Neural progenitor cell (in vitro differentiated cells): ENCODE data around the gene ADA. TPM values are rescaled to one million over a fixed set of nuclear protein-coding genes. Genes with fewer than 3 reads are reported as not detected.
A peak's percentile ranks its signal among the peaks of the same experiment; 100 is the strongest.

Experiments used
- DNase-seq: peaks from one replicate; pipeline ENCODE4 v3.0.0-alpha.2; 2016; ENCODE audit warnings: low spot score
- H2AFZ ChIP-seq: fragments of 200-600 bp; sonication (generic); replicated peaks from 2 replicates; pipeline ENCODE4 v1.6.1; 2016; ENCODE audit warnings: antibody characterized with exemption
- H3F3A ChIP-seq: fragments of 200-600 bp; sonication (generic); 2 replicates; pipeline ENCODE4 v1.6.1; 2016; ENCODE audit warnings: antibody characterized with exemption, low read depth
- H3K27ac ChIP-seq: fragments of 200-600 bp; sonication (generic); 2 replicates; pipeline ENCODE4 v1.5.1; 2016; ENCODE audit warnings: mild to moderate bottlenecking
- H3K27me3 ChIP-seq: fragments of 200-600 bp; sonication (generic); 2 replicates; pipeline ENCODE4 v1.6.1; 2016; ENCODE audit warnings: mild to moderate bottlenecking, moderate library complexity
- H3K36me3 ChIP-seq: fragments of 200-600 bp; sonication (generic); 2 replicates; pipeline ENCODE4 v1.5.1; 2016
- H3K4me1 ChIP-seq: fragments of 200-600 bp; sonication (generic); 2 replicates; pipeline ENCODE4 v1.6.1; 2016; ENCODE audit warnings: mixed run types
- H3K4me2 ChIP-seq: fragments of 200-600 bp; sonication (generic); 2 replicates; pipeline ENCODE4 v1.6.1; 2016
- H3K4me3 ChIP-seq: fragments of 200-600 bp; sonication (generic); 2 replicates; pipeline ENCODE4 v1.5.1; 2016
- H3K79me2 ChIP-seq: fragments of 200-600 bp; sonication (generic); 2 replicates; pipeline ENCODE4 v1.6.1; 2016; ENCODE audit warnings: low read depth
- H3K9ac ChIP-seq: fragments of 200-600 bp; sonication (generic); 2 replicates; pipeline ENCODE4 v1.6.1; 2016
- H3K9me3 ChIP-seq: fragments of 200-600 bp; sonication (generic); 2 replicates; pipeline ENCODE4 v1.5.1; 2016; ENCODE audit warnings: low read depth
- H4K20me1 ChIP-seq: fragments of 200-600 bp; sonication (generic); 2 replicates; pipeline ENCODE4 v1.6.1; 2016; ENCODE audit warnings: low read depth
- H3K27ac Mint-ChIP-seq: 3 replicates; pipeline ENCODE4 v1.8.0; 2021; ENCODE audit warnings: mixed read lengths
- H3K27me3 Mint-ChIP-seq: 2 replicates; pipeline ENCODE4 v1.8.0; 2022; ENCODE audit warnings: low read depth, mild to moderate bottlenecking, inconsistent platforms, moderate library complexity, mixed read lengths; ENCODE audit not compliant: insufficient read depth
- H3K36me3 Mint-ChIP-seq: 3 replicates; pipeline ENCODE4 v1.8.0; 2021; ENCODE audit warnings: mixed read lengths
- H3K4me1 Mint-ChIP-seq: 3 replicates; pipeline ENCODE4 v1.8.0; 2021; ENCODE audit warnings: mixed read lengths
- H3K4me3 Mint-ChIP-seq: 3 replicates; pipeline ENCODE4 v1.8.0; 2021; ENCODE audit warnings: mild to moderate bottlenecking, moderate library complexity, mixed read lengths
- H3K9me3 Mint-ChIP-seq: 3 replicates; pipeline ENCODE4 v1.8.0; 2020; ENCODE audit warnings: mixed read lengths
- EZH2 ChIP-seq: fragments of 200-600 bp; sonication (generic); IDR thresholded peaks from 2 replicates; pipeline ENCODE4 v1.6.1; 2017; ENCODE audit warnings: antibody characterized with exemption, mild to moderate bottlenecking, moderate library complexity
- EZH2phosphoT487 ChIP-seq: fragments of 200-600 bp; sonication (generic); IDR thresholded peaks from 2 replicates; pipeline ENCODE4 v1.6.1; 2017; ENCODE audit warnings: antibody characterized with exemption
- total RNA-seq: library from RNA; depleted of rRNA; stranded (reverse); fragments of >200 nt; gene quantifications from 2 replicates; pipeline ENCODE4 v1.2.3, GENCODE V29; 2015; ENCODE audit warnings: low replicate concordance
- TF ChIP-seq, protein P1 (sequence below): fragments of 200-600 bp; sonication (generic); IDR thresholded peaks from 2 replicates; pipeline ENCODE4 v1.5.1; 2017; ENCODE audit warnings: antibody characterized with exemption, mild to moderate bottlenecking

ADA gene
- total RNA-seq, 1 donor from 2014 or later, result 29.7 TPM

DNA sequence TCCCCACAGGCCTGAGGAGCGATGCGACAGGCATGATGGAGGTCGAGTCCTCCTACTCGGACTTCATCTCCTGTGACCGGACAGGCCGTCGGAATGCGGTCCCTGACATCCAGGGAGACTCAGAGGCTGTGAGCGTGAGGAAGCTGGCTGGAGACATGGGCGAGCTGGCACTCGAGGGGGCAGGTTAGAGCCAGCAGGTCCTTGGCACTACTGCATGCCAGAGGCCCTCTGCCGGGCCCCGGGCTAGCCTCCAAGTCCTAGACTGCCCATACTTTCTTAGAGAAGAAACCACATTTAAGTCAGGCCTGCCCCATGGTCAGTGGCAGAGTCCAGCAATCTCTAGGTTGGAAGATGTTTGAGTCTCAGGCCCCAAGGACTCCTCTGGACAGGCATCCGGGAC lies 37.0 kb downstream of the ADA start:
- no peak overlapping the region for H3K9ac ChIP-seq

DNA sequence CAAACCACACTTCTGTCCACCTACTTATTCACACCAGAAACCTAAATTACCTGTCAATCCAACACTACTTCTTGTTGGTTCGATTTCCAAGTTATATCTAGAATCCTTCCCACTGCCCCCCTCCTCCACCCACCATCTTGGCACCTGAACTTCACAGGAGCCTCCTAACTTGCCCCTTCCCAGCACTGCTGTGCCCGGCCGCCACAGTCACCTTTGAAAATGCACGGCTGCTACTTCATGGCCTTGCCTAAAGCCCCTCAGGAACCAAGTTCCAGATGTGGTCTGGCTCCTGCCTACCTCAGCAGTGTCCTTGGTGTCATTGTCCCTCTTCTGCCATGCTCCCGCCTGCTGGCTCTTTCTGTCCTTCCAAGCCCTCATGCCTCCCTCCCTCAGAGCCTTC lies 37.9 kb downstream of the ADA start:
- H3K79me2 ChIP-seq, result no peaks in the 10 kb centered on the region
- DNase-seq, result no peak
- H2AFZ ChIP-seq, result no peak overlapping the region
- no peaks in the 10 kb centered on the region for H3K36me3 ChIP-seq
- H3F3A ChIP-seq, result peaks cover 11% of the 10 kb centered on the region
- Mint-ChIP-seq H3K27me3 (peaks cover 5% of the 10 kb centered on the region), H3K36me3 (peaks cover 13% of the 10 kb centered on the region), H3K4me1 (peaks cover 24% of the 10 kb centered on the region), H3K4me3 (no peak overlapping the region), H3K27ac (no peak overlapping the region), H3K9me3 (no peaks in the 10 kb centered on the region)
- no peak overlapping the region for H3K27ac ChIP-seq
- no peaks in the 10 kb centered on the region for H3K9me3 ChIP-seq
- no peaks in the 10 kb centered on the region for H3K27me3 ChIP-seq
- peaks cover 10% of the 10 kb centered on the region for H4K20me1 ChIP-seq
- H3K4me3 ChIP-seq, result no peak overlapping the region
- H3K9ac ChIP-seq, result no peak overlapping the region
- H3K4me1 ChIP-seq, result peaks cover 6% of the 10 kb centered on the region
- TF ChIP-seq, protein P1, sequence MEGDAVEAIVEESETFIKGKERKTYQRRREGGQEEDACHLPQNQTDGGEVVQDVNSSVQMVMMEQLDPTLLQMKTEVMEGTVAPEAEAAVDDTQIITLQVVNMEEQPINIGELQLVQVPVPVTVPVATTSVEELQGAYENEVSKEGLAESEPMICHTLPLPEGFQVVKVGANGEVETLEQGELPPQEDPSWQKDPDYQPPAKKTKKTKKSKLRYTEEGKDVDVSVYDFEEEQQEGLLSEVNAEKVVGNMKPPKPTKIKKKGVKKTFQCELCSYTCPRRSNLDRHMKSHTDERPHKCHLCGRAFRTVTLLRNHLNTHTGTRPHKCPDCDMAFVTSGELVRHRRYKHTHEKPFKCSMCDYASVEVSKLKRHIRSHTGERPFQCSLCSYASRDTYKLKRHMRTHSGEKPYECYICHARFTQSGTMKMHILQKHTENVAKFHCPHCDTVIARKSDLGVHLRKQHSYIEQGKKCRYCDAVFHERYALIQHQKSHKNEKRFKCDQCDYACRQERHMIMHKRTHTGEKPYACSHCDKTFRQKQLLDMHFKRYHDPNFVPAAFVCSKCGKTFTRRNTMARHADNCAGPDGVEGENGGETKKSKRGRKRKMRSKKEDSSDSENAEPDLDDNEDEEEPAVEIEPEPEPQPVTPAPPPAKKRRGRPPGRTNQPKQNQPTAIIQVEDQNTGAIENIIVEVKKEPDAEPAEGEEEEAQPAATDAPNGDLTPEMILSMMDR, result no peak
- TF ChIP-seq EZH2phosphoT487 (no peak), EZH2 (no peak)
- H3K4me2 ChIP-seq, result no peak overlapping the region

More for the DNA sequence above, 37.0 kb downstream of the ADA start:
- no peaks in the 10 kb centered on the region for H3K9me3 Mint-ChIP-seq
- Histone ChIP-seq H2AFZ (no peak overlapping the region), H3K4me1 (peaks cover 3% of the 10 kb centered on the region), H3F3A (peaks cover 3% of the 10 kb centered on the region), H3K4me3 (no peak overlapping the region), H3K79me2 (no peaks in the 10 kb centered on the region), H3K9me3 (no peaks in the 10 kb centered on the region), H3K27ac (no peak overlapping the region), H3K4me2 (no peak overlapping the region), H4K20me1 (peaks cover 10% of the 10 kb centered on the region), H3K27me3 (no peaks in the 10 kb centered on the region), H3K36me3 (no peaks in the 10 kb centered on the region)
- H3K36me3 Mint-ChIP-seq, result peaks cover 17% of the 10 kb centered on the region
- no peak for DNase-seq
- H3K27me3 Mint-ChIP-seq, result peaks cover 5% of the 10 kb centered on the region
- H3K27ac Mint-ChIP-seq, result no peak overlapping the region
- no peak overlapping the region for H3K4me3 Mint-ChIP-seq
- TF ChIP-seq EZH2, result no peak
- TF ChIP-seq EZH2phosphoT487, result no peak
- TF ChIP-seq, protein P1, result no peak
- peaks cover 21% of the 10 kb centered on the region for H3K4me1 Mint-ChIP-seq

DNA sequence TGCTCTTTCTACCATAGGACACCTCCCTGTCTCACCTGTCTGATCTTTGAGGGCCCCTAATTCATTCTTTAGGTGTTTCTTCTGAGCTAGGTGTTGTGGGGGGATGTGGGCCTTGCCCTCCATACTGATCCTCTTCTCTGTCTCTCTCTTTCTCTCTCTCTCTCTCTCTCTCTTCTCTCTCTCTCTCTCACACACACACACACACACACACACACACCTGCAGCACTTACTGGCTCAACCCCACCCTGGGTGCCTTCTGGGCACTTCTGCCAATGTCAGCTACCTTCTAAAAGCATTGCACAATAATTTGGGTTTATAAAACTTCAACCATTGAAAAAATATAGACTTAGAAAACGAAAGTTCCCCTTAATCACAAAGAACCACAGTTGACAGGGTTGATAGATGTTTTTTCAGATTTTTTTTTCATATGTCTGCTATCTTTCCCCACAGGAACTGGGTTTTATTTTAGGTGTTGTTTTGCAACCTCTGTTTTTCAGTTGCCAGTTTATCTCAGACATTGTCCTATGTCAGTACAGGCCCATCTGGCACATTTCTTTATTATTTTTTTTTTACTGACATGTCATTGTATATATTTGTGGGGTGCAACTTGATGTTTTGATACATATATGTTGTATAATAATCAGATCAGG lies 41.1 kb downstream of the ADA start:
- Mint-ChIP-seq H3K27me3 (no peaks in the 10 kb centered on the region), H3K4me3 (peak overlapping the region; percentile 6), H3K9me3 (no peaks in the 10 kb centered on the region), H3K27ac (no peak overlapping the region), H3K4me1 (peaks cover 14% of the 10 kb centered on the region), H3K36me3 (no peaks in the 10 kb centered on the region)
- H3K4me2 ChIP-seq, result no peak overlapping the region
- H3K9ac ChIP-seq, result no peak overlapping the region
- TF ChIP-seq EZH2phosphoT487, result no peak
- TF ChIP-seq, protein P1, result no peak
- no peak for TF ChIP-seq EZH2
- no peaks in the 10 kb centered on the region for H3K27me3 ChIP-seq
- no peaks in the 10 kb centered on the region for H3K79me2 ChIP-seq
- H3F3A ChIP-seq, result peaks cover 14% of the 10 kb centered on the region
- DNase-seq, result no peak
- H3K36me3 ChIP-seq, result no peaks in the 10 kb centered on the region
- H3K27ac ChIP-seq, result no peak overlapping the region
- no peak overlapping the region for H2AFZ ChIP-seq
- H3K4me1 ChIP-seq, result peaks cover 6% of the 10 kb centered on the region
- no peaks in the 10 kb centered on the region for H4K20me1 ChIP-seq
- H3K9me3 ChIP-seq, result no peaks in the 10 kb centered on the region
- no peak overlapping the region for H3K4me3 ChIP-seq
